GM12874 (cell line): Measurements from ENCODE around the gene PIBF1.

ENCODE experiments used
- CTCF ChIP-seq: IDR thresholded peaks from 2 replicates; pipeline ENCODE4 v1.5.1; 2011; ENCODE audit warnings: low read depth, mild to moderate bottlenecking, control low read depth, low read length, moderate library complexity; ENCODE audit not compliant: insufficient read depth

The PIBF1 gene

DNA sequence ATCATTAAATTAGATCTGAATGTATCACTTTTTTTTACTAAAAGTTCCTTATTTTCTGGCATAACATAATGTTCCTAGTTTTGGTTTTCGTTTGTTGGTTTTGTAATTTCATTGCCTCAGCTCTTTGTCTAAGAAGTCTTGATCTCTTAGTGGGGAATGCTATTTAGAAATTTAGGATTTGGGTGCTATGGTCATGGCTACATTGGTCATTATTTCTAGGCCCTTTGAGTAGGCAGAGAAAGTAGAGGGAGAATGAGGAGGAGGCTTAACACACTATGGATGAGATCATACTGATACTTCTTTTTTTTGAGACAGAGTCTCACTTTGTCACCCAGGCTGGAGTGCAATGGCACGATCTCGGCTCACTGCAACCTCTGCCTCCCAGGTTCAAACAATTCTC is 41.8 kb downstream of the PIBF1 start:
- TF ChIP-seq CTCF, result no peak

DNA sequence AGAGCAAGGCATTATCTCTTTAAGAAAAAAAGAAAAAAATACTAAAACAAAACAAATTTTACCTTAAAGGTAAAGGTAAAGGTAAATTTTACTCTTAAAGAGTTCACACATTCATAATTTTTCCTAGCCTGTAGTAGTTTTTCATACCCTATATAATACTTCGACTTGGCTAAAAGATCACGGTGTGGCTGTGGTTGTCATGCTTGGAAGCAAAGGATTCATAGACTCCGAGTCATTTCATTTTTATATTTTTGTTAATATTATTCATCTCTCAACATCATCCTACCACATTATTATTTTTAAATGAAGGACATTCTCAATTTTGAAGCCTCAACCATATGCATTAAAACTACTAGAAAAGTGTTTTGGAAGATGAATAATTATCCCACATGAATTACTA is 52.7 kb downstream of the PIBF1 start:
- TF ChIP-seq CTCF, result no peak

GRCh38 chr13:72839831-72840426 is 58.0 kb downstream of the PIBF1 start:
- peak; percentile 68 for TF ChIP-seq CTCF

GRCh38 chr13:72842991-72843390 is 61.1 kb downstream of the PIBF1 start:
- no peak for TF ChIP-seq CTCF

DNA sequence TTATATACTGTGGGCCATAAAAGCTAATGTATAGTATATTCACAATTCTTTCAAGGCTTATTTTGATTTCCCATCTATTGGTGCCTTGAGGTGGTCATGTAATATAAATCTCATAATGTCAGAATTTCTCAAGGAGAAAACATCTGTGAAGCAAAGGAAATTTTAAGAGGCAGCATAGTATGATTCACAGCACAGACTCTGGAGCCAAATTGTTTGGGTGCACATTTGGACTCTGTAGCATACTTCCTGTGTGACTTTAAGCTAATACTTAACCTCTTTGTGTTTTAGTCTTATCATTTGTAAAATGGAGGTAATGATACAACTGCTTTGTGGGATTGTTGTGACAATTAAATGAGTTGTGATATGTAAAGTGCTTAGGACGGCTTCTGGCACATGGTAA is 67.6 kb downstream of the PIBF1 start:
- no peak for TF ChIP-seq CTCF

- TF ChIP-seq CTCF, result no peak
Observed at GRCh38 chr13:72850959-72851677, 69.2 kb downstream of the PIBF1 start.

GRCh38 chr13:72851678-72852014 is 69.7 kb downstream of the PIBF1 start:
- no peak for TF ChIP-seq CTCF
